ENCODE results near the gene PRKCE. TPM values are rescaled to one million over a fixed set of nuclear protein-coding genes. Genes with fewer than 3 reads are reported as not detected.
A peak's percentile ranks its signal among the peaks of the same experiment; 100 is the strongest.

The PRKCE gene
- total and polyA plus RNA-seq, 3 experiments from 2014 or later: 3.1 to 9.6 (median 7.9) TPM

DNA sequence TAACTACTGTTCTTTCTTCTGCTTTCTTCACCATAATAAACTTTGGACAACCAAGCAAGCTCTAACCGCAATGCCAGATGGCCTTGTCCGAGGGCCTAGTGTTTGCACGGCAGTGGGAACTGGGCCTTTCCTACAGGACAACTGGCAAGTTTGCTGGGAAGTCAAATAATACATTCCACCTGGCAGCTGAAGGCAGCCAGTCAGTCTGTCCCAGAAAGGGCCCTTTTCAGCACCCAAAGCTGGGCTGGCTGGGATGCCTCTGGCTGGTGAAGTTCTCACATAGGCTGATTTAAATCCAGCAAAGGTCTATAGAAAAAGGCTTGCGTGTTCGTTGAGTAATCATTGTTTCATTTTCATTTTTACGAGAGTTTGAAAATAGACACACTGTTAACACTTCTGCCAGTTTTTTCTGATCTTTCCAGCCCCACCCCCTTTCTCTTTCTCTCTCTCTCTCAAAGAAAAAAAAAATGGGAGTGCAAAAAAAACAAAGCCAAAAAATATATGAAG is 535.7 kb downstream of the PRKCE start:
- peaks cover 0 to 2% (median 0%) of the 10 kb centered on the region in 5 donors for H3K9me3 Mint-ChIP-seq
- no peaks in the 10 kb centered on the region for H3K36me3 ChIP-seq (ENCODE audit: insufficient read depth, low read length)
- peak overlapping the region; percentile 24 to 91 (median 84) for H3K27ac Mint-ChIP-seq
- H3K36me3 Mint-ChIP-seq: peaks cover 3 to 11% (median 6%) of the 10 kb centered on the region in 3 donors
- H3K4me3 ChIP-seq (ENCODE audit: low read length): peak overlapping the region; percentile 38
- ChIA-PET POLR2A (no interaction called here), CTCF (interaction anchor here (1.2 kb wide), 1 partner anchor 11 kb away, joined by 3 read pairs; no protein-coding TSS in a partner anchor)
- no peaks in the 10 kb centered on the region for H3K27me3 Mint-ChIP-seq
- no peaks in the 10 kb centered on the region for H3K9me3 ChIP-seq (ENCODE audit: low read length)
- H3K27me3 ChIP-seq (ENCODE audit: insufficient read depth, low read length, poor library complexity, severe bottlenecking): no peaks in the 10 kb centered on the region
- H3K4me3 Mint-ChIP-seq: peak overlapping the region; percentile 64 to 86 (median 69)
- peak in 1 of 5 donors; percentile 21 for DNase-seq
- peaks cover 4% of the 10 kb centered on the region for H3K4me1 ChIP-seq (ENCODE audit: insufficient read depth, low read length)
- peaks cover 10 to 19% (median 16%) of the 10 kb centered on the region in 3 donors for H3K4me1 Mint-ChIP-seq
- H3K27ac ChIP-seq (ENCODE audit: low read depth, low read length): no peak overlapping the region

DNA sequence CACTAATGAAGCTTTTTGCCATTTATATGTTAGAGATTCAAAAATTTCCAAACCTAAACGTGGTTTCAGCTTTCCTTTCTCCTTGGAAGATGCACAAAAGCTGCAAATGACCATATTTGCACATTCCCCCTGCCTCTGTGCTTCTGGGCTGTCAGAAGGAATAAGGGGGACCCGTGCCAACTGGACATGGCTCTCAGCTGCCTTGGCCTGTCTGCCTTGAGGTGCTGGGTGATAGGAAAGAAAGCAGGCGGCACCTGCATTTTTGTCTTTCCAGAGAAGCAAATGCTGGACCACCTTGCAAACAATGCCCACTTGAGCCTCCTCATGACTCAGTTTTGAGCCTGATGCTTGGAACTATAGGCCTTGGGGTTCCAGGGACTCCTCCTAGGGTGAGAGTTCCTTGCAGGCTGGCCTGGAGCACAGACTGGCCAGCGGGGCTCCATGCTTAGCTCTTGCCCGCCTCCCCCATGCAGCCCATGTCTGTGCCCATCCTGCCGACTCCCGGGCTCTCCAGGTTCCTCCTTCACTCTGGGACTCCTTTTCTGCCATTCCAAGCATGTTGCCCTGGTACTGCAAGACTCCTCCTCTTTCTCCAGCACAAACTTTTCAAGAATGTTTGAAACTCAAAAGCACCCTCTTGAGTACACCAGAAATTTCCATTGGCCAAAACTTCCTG is 536.7 kb downstream of the PRKCE start:
- no peaks in the 10 kb centered on the region for H3K36me3 ChIP-seq (ENCODE audit: insufficient read depth, low read length)
- Mint-ChIP-seq H3K27me3 (no peaks in the 10 kb centered on the region), H3K4me3 (peak overlapping the region in 3 of 7 donors; percentile 12 to 40 (median 23)), H3K36me3 (peaks cover 3 to 11% (median 3%) of the 10 kb centered on the region in 3 donors), H3K4me1 (peaks cover 10 to 19% (median 16%) of the 10 kb centered on the region in 3 donors), H3K9me3 (peaks cover 0 to 2% (median 0%) of the 10 kb centered on the region in 5 donors), H3K27ac (peak overlapping the region in 2 of 8 donors; percentile 23 to 87)
- ChIA-PET POLR2A (no interaction called here), CTCF (interaction anchor here (1.2 kb wide), 1 partner anchor 10 kb away, joined by 3 read pairs; no protein-coding TSS in a partner anchor)
- no peak for DNase-seq
- H3K27me3 ChIP-seq (ENCODE audit: insufficient read depth, low read length, poor library complexity, severe bottlenecking): no peaks in the 10 kb centered on the region
- no peak overlapping the region for H3K4me3 ChIP-seq (ENCODE audit: low read length)
- H3K27ac ChIP-seq (ENCODE audit: low read depth, low read length): no peak overlapping the region
- no peaks in the 10 kb centered on the region for H3K9me3 ChIP-seq (ENCODE audit: low read length)
- H3K4me1 ChIP-seq (ENCODE audit: insufficient read depth, low read length): peaks cover 4% of the 10 kb centered on the region

DNA sequence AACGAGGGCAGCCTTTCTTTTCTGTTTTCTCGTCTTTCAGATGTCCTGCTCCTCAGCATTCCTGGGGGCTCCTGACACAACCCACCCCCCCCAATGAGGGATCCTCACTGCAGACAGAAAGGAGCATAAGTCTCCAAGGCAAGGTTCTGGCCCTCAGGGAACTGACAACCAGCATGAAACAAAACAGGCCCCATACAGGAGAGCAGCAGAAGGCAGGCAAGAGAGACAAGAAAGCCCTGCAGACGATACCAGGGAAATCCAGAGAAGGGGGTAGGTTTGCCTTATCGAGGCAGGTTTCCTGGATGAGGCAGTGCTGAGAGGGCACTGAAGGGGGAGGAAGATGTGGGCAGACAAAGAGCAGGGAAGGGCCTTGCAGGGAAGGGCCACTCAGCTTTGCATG is 541.9 kb downstream of the PRKCE start:
- H3K36me3 ChIP-seq (ENCODE audit: insufficient read depth, low read length): no peaks in the 10 kb centered on the region
- Mint-ChIP-seq H3K27ac (peak overlapping the region in 1 of 8 donors; percentile 66), H3K4me1 (peaks cover 0 to 5% (median 0%) of the 10 kb centered on the region in 3 donors), H3K9me3 (no peaks in the 10 kb centered on the region), H3K36me3 (peaks cover 0 to 3% (median 2%) of the 10 kb centered on the region in 3 donors), H3K4me3 (no peak overlapping the region), H3K27me3 (no peaks in the 10 kb centered on the region)
- POLR2A ChIA-PET: no interaction called here
- H3K4me1 ChIP-seq (ENCODE audit: insufficient read depth, low read length): no peaks in the 10 kb centered on the region
- no peak overlapping the region for H3K27ac ChIP-seq (ENCODE audit: low read depth, low read length)
- CTCF ChIA-PET: no interaction called here
- H3K27me3 ChIP-seq (ENCODE audit: insufficient read depth, low read length, poor library complexity, severe bottlenecking): no peaks in the 10 kb centered on the region
- DNase-seq: no peak
- no peak overlapping the region for H3K4me3 ChIP-seq (ENCODE audit: low read length)
- H3K9me3 ChIP-seq (ENCODE audit: low read length): no peaks in the 10 kb centered on the region

- H3K9me3 ChIP-seq (ENCODE audit: low read length): no peaks in the 10 kb centered on the region
- no peaks in the 10 kb centered on the region for H3K36me3 ChIP-seq (ENCODE audit: insufficient read depth, low read length)
- no peaks in the 10 kb centered on the region for H3K9me3 Mint-ChIP-seq
- peaks cover 0 to 3% (median 2%) of the 10 kb centered on the region in 3 donors for H3K36me3 Mint-ChIP-seq
- H3K4me3 ChIP-seq (ENCODE audit: low read length): no peak overlapping the region
- H3K4me1 ChIP-seq (ENCODE audit: insufficient read depth, low read length): no peaks in the 10 kb centered on the region
- no peak overlapping the region for H3K27ac ChIP-seq (ENCODE audit: low read depth, low read length)
- no peaks in the 10 kb centered on the region for H3K27me3 Mint-ChIP-seq
- no peak overlapping the region for H3K4me3 Mint-ChIP-seq
- H3K27ac Mint-ChIP-seq: no peak overlapping the region
- no peaks in the 10 kb centered on the region for H3K27me3 ChIP-seq (ENCODE audit: insufficient read depth, low read length, poor library complexity, severe bottlenecking)
- peaks cover 0 to 5% (median 0%) of the 10 kb centered on the region in 3 donors for H3K4me1 Mint-ChIP-seq
- ChIA-PET POLR2A (no interaction called here), CTCF (no interaction called here)
- no peak for DNase-seq
These were observed 542.4 kb downstream of the PRKCE start for GRCh38 chr2:46193855-46194254.

GRCh38 chr2:46194856-46195255 is 543.4 kb downstream of the PRKCE start:
- Mint-ChIP-seq H3K36me3 (no peaks in the 10 kb centered on the region), H3K4me1 (peaks cover 1 to 9% (median 2%) of the 10 kb centered on the region in 3 donors), H3K27me3 (no peaks in the 10 kb centered on the region), H3K27ac (no peak overlapping the region), H3K9me3 (no peaks in the 10 kb centered on the region), H3K4me3 (no peak overlapping the region)
- H3K36me3 ChIP-seq (ENCODE audit: insufficient read depth, low read length): no peaks in the 10 kb centered on the region
- no peak overlapping the region for H3K27ac ChIP-seq (ENCODE audit: low read depth, low read length)
- H3K4me1 ChIP-seq (ENCODE audit: insufficient read depth, low read length): no peaks in the 10 kb centered on the region
- DNase-seq: no peak
- H3K9me3 ChIP-seq (ENCODE audit: low read length): no peaks in the 10 kb centered on the region
- no peak overlapping the region for H3K4me3 ChIP-seq (ENCODE audit: low read length)
- ChIA-PET POLR2A (no interaction called here), CTCF (no interaction called here)
- no peaks in the 10 kb centered on the region for H3K27me3 ChIP-seq (ENCODE audit: insufficient read depth, low read length, poor library complexity, severe bottlenecking)

GRCh38 chr2:46195819-46196218 is 544.3 kb downstream of the PRKCE start:
- no peaks in the 10 kb centered on the region for H3K27me3 Mint-ChIP-seq
- no peak overlapping the region for H3K27ac ChIP-seq (ENCODE audit: low read depth, low read length)
- no peak for DNase-seq
- POLR2A ChIA-PET: no interaction called here
- peaks cover 5 to 17% (median 12%) of the 10 kb centered on the region in 3 donors for H3K4me1 Mint-ChIP-seq
- no peak overlapping the region for H3K27ac Mint-ChIP-seq
- CTCF ChIA-PET: no interaction called here
- H3K4me3 ChIP-seq (ENCODE audit: low read length): no peak overlapping the region
- H3K36me3 Mint-ChIP-seq: no peaks in the 10 kb centered on the region
- no peaks in the 10 kb centered on the region for H3K9me3 Mint-ChIP-seq
- no peaks in the 10 kb centered on the region for H3K9me3 ChIP-seq (ENCODE audit: low read length)
- H3K4me3 Mint-ChIP-seq: no peak overlapping the region
- H3K27me3 ChIP-seq (ENCODE audit: insufficient read depth, low read length, poor library complexity, severe bottlenecking): no peaks in the 10 kb centered on the region
- no peaks in the 10 kb centered on the region for H3K36me3 ChIP-seq (ENCODE audit: insufficient read depth, low read length)
- H3K4me1 ChIP-seq (ENCODE audit: insufficient read depth, low read length): peaks cover 9% of the 10 kb centered on the region

GRCh38 chr2:46196871-46197462 is 545.5 kb downstream of the PRKCE start:
- H3K36me3 Mint-ChIP-seq: no peaks in the 10 kb centered on the region
- Histone ChIP-seq H3K36me3 (ENCODE audit: insufficient read depth, low read length) (no peaks in the 10 kb centered on the region), H3K27me3 (ENCODE audit: insufficient read depth, low read length, poor library complexity, severe bottlenecking) (no peaks in the 10 kb centered on the region), H3K4me3 (ENCODE audit: low read length) (no peak overlapping the region), H3K9me3 (ENCODE audit: low read length) (no peaks in the 10 kb centered on the region), H3K4me1 (ENCODE audit: insufficient read depth, low read length) (peaks cover 9% of the 10 kb centered on the region), H3K27ac (ENCODE audit: low read depth, low read length) (no peak overlapping the region)
- CTCF ChIA-PET: interaction anchor here (1.2 kb wide), 1 partner anchor 12 kb away, joined by 3 read pairs; no protein-coding TSS in a partner anchor
- POLR2A ChIA-PET: no interaction called here
- no peaks in the 10 kb centered on the region for H3K9me3 Mint-ChIP-seq
- H3K27me3 Mint-ChIP-seq: no peaks in the 10 kb centered on the region
- no peak overlapping the region for H3K4me3 Mint-ChIP-seq
- H3K4me1 Mint-ChIP-seq: peaks cover 8 to 25% (median 19%) of the 10 kb centered on the region in 3 donors
- no peak for DNase-seq
- H3K27ac Mint-ChIP-seq: peak overlapping the region in 1 of 8 donors; percentile 82

GRCh38 chr2:46197672-46198071 is 546.2 kb downstream of the PRKCE start:
- CTCF ChIA-PET: interaction anchor here (0.6 to 1.2 kb wide), 2 partner anchors 12 to 1441 kb away, joined by 3 read pairs; no protein-coding TSS in a partner anchor
- H3K27ac Mint-ChIP-seq: peak overlapping the region in 4 of 8 donors; percentile 41 to 82 (median 46)

More at GRCh38 chr2:46197672-46198071, 546.2 kb downstream of the PRKCE start:
- Mint-ChIP-seq H3K9me3 (no peaks in the 10 kb centered on the region), H3K4me3 (no peak overlapping the region), H3K27me3 (no peaks in the 10 kb centered on the region), H3K36me3 (no peaks in the 10 kb centered on the region), H3K4me1 (peaks cover 8 to 27% (median 21%) of the 10 kb centered on the region in 3 donors)
- Histone ChIP-seq H3K4me3 (ENCODE audit: low read length) (no peak overlapping the region), H3K9me3 (ENCODE audit: low read length) (no peaks in the 10 kb centered on the region), H3K4me1 (ENCODE audit: insufficient read depth, low read length) (peaks cover 9% of the 10 kb centered on the region), H3K27me3 (ENCODE audit: insufficient read depth, low read length, poor library complexity, severe bottlenecking) (no peaks in the 10 kb centered on the region), H3K27ac (ENCODE audit: low read depth, low read length) (no peak overlapping the region), H3K36me3 (ENCODE audit: insufficient read depth, low read length) (no peaks in the 10 kb centered on the region)
- DNase-seq: no peak
- POLR2A ChIA-PET: no interaction called here
